ENCODE data around the gene EGFLAM. TPM values are rescaled to one million over a fixed set of nuclear protein-coding genes. Genes with fewer than 3 reads are reported as not detected.

Gene EGFLAM
- total and polyA plus RNA-seq, 2 of the 4 experiments (the other 2 are of a cell fraction): 0.77 to 1.1 TPM

DNA sequence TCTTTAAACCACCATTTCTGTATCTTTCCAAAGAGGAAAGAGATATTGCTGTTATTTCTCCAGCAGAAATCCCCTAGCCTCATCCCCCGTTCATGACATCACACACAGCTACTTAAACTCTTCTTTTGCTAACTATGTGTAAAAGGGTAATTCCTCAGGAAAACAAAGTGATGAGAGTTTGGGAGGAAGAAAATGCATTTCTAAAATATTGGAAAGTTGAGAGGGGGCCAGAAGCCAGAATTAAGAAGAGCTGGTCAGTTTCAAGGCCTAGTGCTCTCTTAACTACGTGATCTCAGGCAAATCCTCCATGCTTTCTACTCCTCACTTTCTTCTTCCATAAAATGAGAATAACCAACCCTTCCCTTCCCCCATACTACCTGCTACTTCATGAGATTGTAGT is 188.7 kb downstream of the EGFLAM start:
- no peak for ATAC-seq (ENCODE audit: low read depth)
- 0 out of 2 replicates have a peak, but pooled peaks cover 4% of the 10 kb centered on the region for H3K27me3 ChIP-seq (ENCODE audit: control insufficient read depth, insufficient read depth, low read length)
- H4K20me1 ChIP-seq (ENCODE audit: insufficient read depth, low read length): no peaks in the 10 kb centered on the region
- no peak overlapping the region for H3K56ac ChIP-seq (ENCODE audit: extremely low read depth, insufficient read depth, low read length)
- no peak overlapping the region for H2AFZ ChIP-seq (replicated peaks; ENCODE audit: low read length, poor library complexity)
- intact Hi-C loops (cut with micrococcal nuclease) (no loop called here), dilution Hi-C loops (cut with HindIII; ENCODE audit: low sequenced_read_pairs, unreplicated experiment) (no loop called here), in situ Hi-C loops (cut with MboI; ENCODE audit: low sequenced_read_pairs) (no loop called here)
- ChIA-PET CTCF (interaction anchor here (1.1 kb wide), 1 partner anchor 363 kb away, joined by 4 read pairs; no protein-coding TSS in a partner anchor), POLR2A (ENCODE audit: unreplicated experiment) (no interaction called here)
- H3K9ac ChIP-seq (ENCODE audit: low read depth, low read length): no peak overlapping the region
- H2BK120ac ChIP-seq (ENCODE audit: low read depth, low read length): no peak overlapping the region
- H2BK20ac ChIP-seq (ENCODE audit: low read depth, low read length): no peak overlapping the region
- no peak overlapping the region for H2BK15ac ChIP-seq (ENCODE audit: low read depth, low read length)
- no peak overlapping the region for H4K91ac ChIP-seq (ENCODE audit: insufficient read depth, low read depth, low read length)
- H2BK5ac ChIP-seq (ENCODE audit: low read depth, low read length, poor library complexity, severe bottlenecking): no peak overlapping the region
- H3K9me3 ChIP-seq (ENCODE audit: control insufficient read depth, insufficient read depth, low read length): no peaks in the 10 kb centered on the region
- H3K36me3 ChIP-seq (ENCODE audit: control insufficient read depth, insufficient read depth, low read length): no peaks in the 10 kb centered on the region
- H3K79me1 ChIP-seq (ENCODE audit: low read depth in 1 of 2, low read length in 2 of 2): no peaks in the 10 kb centered on the region
- BruUV-seq (replicated peaks): no TSS peak
- H3K18ac ChIP-seq (ENCODE audit: low read depth, low read length): no peak overlapping the region
- no peak for TF ChIP-seq CEBPB (IDR thresholded peaks at IDR 0.05; ENCODE audit: low read depth, low read length)
- 0 out of 2 replicates have a peak, but pooled peaks cover 4% of the 10 kb centered on the region for H3K9me1 ChIP-seq (ENCODE audit: insufficient read depth, low read length)
- no peak overlapping the region for H3K4ac ChIP-seq (ENCODE audit: low read depth, low read length)
- no CpG with 5 or more reads among the region's 2 CpGs for WGBS, 2 experiments (ENCODE audit: extremely low coverage in 2 of 2, insufficient read length in 1 of 2)
- no peak overlapping the region for H3K23ac ChIP-seq (ENCODE audit: low read depth, low read length)
- H3K4me1 ChIP-seq (ENCODE audit: control insufficient read depth, insufficient read depth, low read length): no peaks in the 10 kb centered on the region
- H4K5ac ChIP-seq (ENCODE audit: low read depth, low read length): no peak overlapping the region
- H3K27ac ChIP-seq (ENCODE audit: insufficient read depth, low read length): no peak overlapping the region
- no peak for DNase-seq
- H2AK9ac ChIP-seq (replicated peaks; ENCODE audit: low read depth, low read length, poor library complexity): no peak overlapping the region
- H3K14ac ChIP-seq (replicated peaks; ENCODE audit: low read depth, low read length): no peak overlapping the region
- no peak overlapping the region for H2AK5ac ChIP-seq (ENCODE audit: low read depth, low read length)
- no peak overlapping the region for H3K4me2 ChIP-seq (ENCODE audit: low read depth, low read length)
- no peak overlapping the region for H3K4me3 ChIP-seq (ENCODE audit: insufficient read depth, low read depth, low read length)
- no peak overlapping the region for H4K8ac ChIP-seq (ENCODE audit: low read depth in 2 of 2, low read length in 2 of 2)

Data from IMR-90 (cell line).